ENCODE results near the gene ZNF285. TPM values are rescaled to one million over a fixed set of nuclear protein-coding genes. Genes with fewer than 3 reads are reported as not detected.
A peak's percentile ranks its signal among the peaks of the same experiment; 100 is the strongest.
"Not testable (repeated sequence)": the region's sequence is repeated elsewhere in the genome, so short reads cannot be mapped to it uniquely, and the experiment has no call there.

ZNF285 gene
- 1 to 10 TPM; 1.6 to 7.3 (median 3.6) TPM for total RNA-seq

GRCh38 chr19:44401139-44402115 lies at the start of gene ZNF285:
Gene ZNF285 (minus strand): TSS chr19:44401608. CDS start chr19:44397213, 4,395 bp downstream.
- peak within 1 kb of the TSS; percentile 36 to 76 (median 59) for H3K4me3 ChIP-seq

GRCh38 chr19:44447916-44448674 lies 46.7 kb upstream of the ZNF285 start, which contains the start of gene ZNF229:
Gene ZNF229 (minus strand): TSS chr19:44448472. CDS start chr19:44442847, 5,625 bp downstream.
- H3K36me3 ChIP-seq = no peaks in the 10 kb centered on the region
- H3K9me3 ChIP-seq = peaks cover 54 to 62% of the 10 kb centered on the region in 2 donors
- H3K4me3 ChIP-seq = peak within 1 kb of the TSS; percentile 38 to 68 (median 58)
- no peaks in the 10 kb centered on the region for H3K4me1 ChIP-seq
- peak; percentile 78 to 87 for DNase-seq (ENCODE audit: low spot score in 2 of 2)
- H3K27ac ChIP-seq = peak within 1 kb of the TSS in 1 of 2 donors; percentile 5
- H3K27me3 ChIP-seq = no peaks in the 10 kb centered on the region
- TF ChIP-seq POLR2AphosphoS5 (IDR thresholded peaks at IDR 0.05) = peak in 1 of 3 donors; percentile 56
- no peak for TF ChIP-seq POLR2A (IDR thresholded peaks at IDR 0.05)
- intact Hi-C loops (cut with DNase I; ENCODE audit: low total_unique reads) = no loop called here

More at GRCh38 chr19:44401139-44402115, at the start of gene ZNF285:
- peaks cover 9 to 12% of the 10 kb centered on the region in 2 donors for H3K9me3 ChIP-seq
- intact Hi-C loops (cut with DNase I; ENCODE audit: low total_unique reads) = no loop called here
- H3K36me3 ChIP-seq = no peaks in the 10 kb centered on the region
- no peaks in the 10 kb centered on the region for H3K4me1 ChIP-seq
- no peaks in the 10 kb centered on the region for H3K27me3 ChIP-seq
- peak; percentile 86 to 90 for DNase-seq (ENCODE audit: low spot score in 2 of 2)
- TF ChIP-seq POLR2AphosphoS5 (IDR thresholded peaks at IDR 0.05) = peak in 1 of 3 donors; percentile 29
- TF ChIP-seq POLR2A (IDR thresholded peaks at IDR 0.05) = no peak
- TF ChIP-seq, protein P1, sequence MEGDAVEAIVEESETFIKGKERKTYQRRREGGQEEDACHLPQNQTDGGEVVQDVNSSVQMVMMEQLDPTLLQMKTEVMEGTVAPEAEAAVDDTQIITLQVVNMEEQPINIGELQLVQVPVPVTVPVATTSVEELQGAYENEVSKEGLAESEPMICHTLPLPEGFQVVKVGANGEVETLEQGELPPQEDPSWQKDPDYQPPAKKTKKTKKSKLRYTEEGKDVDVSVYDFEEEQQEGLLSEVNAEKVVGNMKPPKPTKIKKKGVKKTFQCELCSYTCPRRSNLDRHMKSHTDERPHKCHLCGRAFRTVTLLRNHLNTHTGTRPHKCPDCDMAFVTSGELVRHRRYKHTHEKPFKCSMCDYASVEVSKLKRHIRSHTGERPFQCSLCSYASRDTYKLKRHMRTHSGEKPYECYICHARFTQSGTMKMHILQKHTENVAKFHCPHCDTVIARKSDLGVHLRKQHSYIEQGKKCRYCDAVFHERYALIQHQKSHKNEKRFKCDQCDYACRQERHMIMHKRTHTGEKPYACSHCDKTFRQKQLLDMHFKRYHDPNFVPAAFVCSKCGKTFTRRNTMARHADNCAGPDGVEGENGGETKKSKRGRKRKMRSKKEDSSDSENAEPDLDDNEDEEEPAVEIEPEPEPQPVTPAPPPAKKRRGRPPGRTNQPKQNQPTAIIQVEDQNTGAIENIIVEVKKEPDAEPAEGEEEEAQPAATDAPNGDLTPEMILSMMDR (IDR thresholded peaks at IDR 0.05) = no peak
- peak within 1 kb of the TSS in 1 of 2 donors; percentile 25 for H3K27ac ChIP-seq

DNA sequence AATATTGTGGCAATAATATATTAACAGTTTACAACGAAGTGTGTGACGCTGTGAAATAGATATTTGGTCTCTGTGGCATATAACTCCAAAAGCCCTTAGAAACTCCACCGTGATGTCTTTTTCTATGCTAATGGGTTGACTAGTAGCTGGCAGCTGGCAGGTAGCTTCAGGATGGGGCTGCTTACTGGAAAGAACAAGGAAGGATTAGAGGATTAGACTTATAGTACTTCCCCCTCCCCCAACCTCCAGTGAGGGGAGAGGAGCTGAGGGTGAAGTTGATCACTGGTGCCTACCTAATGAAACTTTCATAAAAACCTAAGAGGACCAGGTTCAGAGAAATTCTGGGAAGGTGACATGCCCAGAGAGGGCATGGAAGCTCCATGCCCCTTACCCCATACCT lies 37.0 kb upstream of the ZNF285 start:
- no peak for TF ChIP-seq POLR2AphosphoS5 (IDR thresholded peaks at IDR 0.05)
- TF ChIP-seq, protein P1 (IDR thresholded peaks at IDR 0.05) = no peak
- no peak for TF ChIP-seq POLR2A (IDR thresholded peaks at IDR 0.05)
- peaks cover 22% of the 10 kb centered on the region for H3K36me3 ChIP-seq
- intact Hi-C loops (cut with DNase I; ENCODE audit: low total_unique reads) = no loop called here
- H3K9me3 ChIP-seq = peaks cover 57 to 98% of the 10 kb centered on the region in 2 donors
- H3K27me3 ChIP-seq = no peaks in the 10 kb centered on the region
- no peak overlapping the region for H3K4me3 ChIP-seq
- no peak for DNase-seq (ENCODE audit: low spot score in 2 of 2)
- no peaks in the 10 kb centered on the region for H3K4me1 ChIP-seq
- H3K27ac ChIP-seq = no peak overlapping the region

GRCh38 chr19:44435441-44435840 lies 34.0 kb upstream of the ZNF285 start:
- TF ChIP-seq POLR2A (IDR thresholded peaks at IDR 0.05) (no peak), POLR2AphosphoS5 (IDR thresholded peaks at IDR 0.05) (no peak)
- TF ChIP-seq, protein P1 (IDR thresholded peaks at IDR 0.05) = no peak
- H3K4me3 ChIP-seq = no peak overlapping the region
- intact Hi-C loops (cut with DNase I; ENCODE audit: low total_unique reads) = no loop called here

GRCh38 chr19:44430956-44431355 lies 29.5 kb upstream of the ZNF285 start:
- Histone ChIP-seq H3K27ac (no peak overlapping the region), H3K4me3 (no peak overlapping the region), H3K27me3 (no peaks in the 10 kb centered on the region), H3K36me3 (peaks cover 13% of the 10 kb centered on the region), H3K4me1 (no peaks in the 10 kb centered on the region), H3K9me3 (peaks cover 78 to 100% of the 10 kb centered on the region in 2 donors)
- TF ChIP-seq POLR2A (IDR thresholded peaks at IDR 0.05) = no peak
- TF ChIP-seq, protein P1 (IDR thresholded peaks at IDR 0.05) = no peak
- no peak for TF ChIP-seq POLR2AphosphoS5 (IDR thresholded peaks at IDR 0.05)
- DNase-seq (ENCODE audit: low spot score in 2 of 2) = no peak
- intact Hi-C loops (cut with DNase I; ENCODE audit: low total_unique reads) = no loop called here

More at GRCh38 chr19:44435441-44435840, 34.0 kb upstream of the ZNF285 start:
- H3K27me3 ChIP-seq = no peaks in the 10 kb centered on the region
- H3K27ac ChIP-seq = no peak overlapping the region
- no peak for DNase-seq (ENCODE audit: low spot score in 2 of 2)
- peaks cover 55 to 98% of the 10 kb centered on the region in 2 donors for H3K9me3 ChIP-seq
- peaks cover 13% of the 10 kb centered on the region for H3K36me3 ChIP-seq
- no peaks in the 10 kb centered on the region for H3K4me1 ChIP-seq

DNA sequence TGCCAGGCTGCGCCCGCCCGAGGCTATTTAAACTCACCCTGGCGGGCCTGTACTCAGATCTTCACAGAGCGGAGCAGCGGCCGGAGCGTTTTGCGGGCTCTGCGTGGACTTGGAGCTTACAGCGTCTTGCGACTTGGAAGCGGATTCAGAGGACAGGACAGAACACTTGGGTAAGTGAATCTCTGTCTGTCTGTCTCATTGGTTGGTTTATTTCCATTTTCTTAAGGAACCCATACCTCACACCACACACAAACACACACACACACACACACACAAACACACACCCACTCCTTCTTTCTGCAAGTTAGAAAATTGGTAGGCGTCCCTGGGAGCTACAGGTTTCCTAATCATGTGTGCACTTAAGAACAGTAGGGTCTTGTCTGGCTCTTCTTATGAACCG lies 14.1 kb upstream of the ZNF285 start:
- intact Hi-C loops (cut with DNase I; ENCODE audit: low total_unique reads); H3K36me3 ChIP-seq; H3K4me3 ChIP-seq; DNase-seq (ENCODE audit: low spot score in 2 of 2); H3K27ac ChIP-seq; H3K4me1 ChIP-seq; H3K27me3 ChIP-seq: not testable (repeated sequence)
- peaks cover 34 to 68% of the 10 kb centered on the region in 2 donors for H3K9me3 ChIP-seq

DNA sequence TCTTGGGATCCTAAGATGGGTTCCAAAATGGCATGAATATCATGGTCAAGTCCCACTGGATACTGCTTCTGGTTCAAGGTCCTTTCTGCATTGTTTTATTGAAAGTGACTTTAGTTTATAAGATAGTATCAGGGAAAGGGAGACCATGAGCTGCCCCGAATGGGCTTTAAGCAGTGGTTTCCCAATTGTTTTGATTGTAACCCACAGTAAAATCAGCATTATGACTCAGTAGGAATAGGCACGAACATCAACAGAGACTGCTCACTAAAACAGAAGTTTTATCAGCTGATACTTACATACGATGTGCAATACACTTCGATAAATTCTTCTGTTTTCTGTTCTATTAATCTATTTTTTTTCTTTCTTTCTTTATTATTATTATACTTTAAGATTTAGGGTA lies 12.1 kb downstream of the ZNF285 start:
- H3K36me3 ChIP-seq, H3K27ac ChIP-seq: not testable (repeated sequence)
- peaks cover 41 to 49% of the 10 kb centered on the region in 2 donors for H3K9me3 ChIP-seq

More for the DNA sequence above, 12.1 kb downstream of the ZNF285 start:
- DNase-seq (ENCODE audit: low spot score in 2 of 2); H3K27me3 ChIP-seq; intact Hi-C loops (cut with DNase I; ENCODE audit: low total_unique reads); H3K4me1 ChIP-seq; H3K4me3 ChIP-seq: not testable (repeated sequence)
